Endothelial cell of umbilical vein (primary cell): ENCODE measurements around the gene MIA3. TPM values are rescaled to one million over a fixed set of nuclear protein-coding genes. Genes with fewer than 3 reads are reported as not detected.

Experiments used
- BruUV-seq: library from RNA; stranded (reverse); fragments of 400-500 nt; replicated peaks from 2 replicates; lab custom pipeline; 2021; lab: Mats Ljungman, UMichigan
- CTCF ChIA-PET: fragments of 300-600, 350-600 bp; sonication (Branson Sonifier 250); formaldehyde crosslinking; loops from one replicate; lab custom pipeline; 2021; ENCODE audit warnings: antibody characterized with exemption, inconsistent platforms; lab: Charles Lee
- POLR2A ChIA-PET: fragments of 300-600, 350-600 bp; sonication (Branson Sonifier 250); formaldehyde crosslinking; loops from one replicate; lab custom pipeline; 2021; ENCODE audit warnings: antibody characterized with exemption, inconsistent platforms; lab: Charles Lee
- DNase-seq: peaks from one replicate; pipeline ENCODE4 v3.0.0-alpha.2; 2011; ENCODE audit warnings: low read depth, low spot score
- FAIRE-seq: peaks from 2 replicates; lab custom pipeline; 2011; peaks lifted over from hg19 to GRCh38; lab: Jason Lieb, UNC
- H2AFZ ChIP-seq: 2 replicates; pipeline ENCODE4 v1.6.0; 2012; ENCODE audit warnings: low read depth, low read length, control low read depth, inconsistent platforms
- H3K27ac ChIP-seq: 2 replicates; pipeline ENCODE4 v1.5.1; 2011; ENCODE audit warnings: low read depth, mild to moderate bottlenecking, control low read depth, low read length, moderate library complexity; ENCODE audit not compliant: insufficient read depth
- H3K27me3 ChIP-seq, 2 experiments: 2 replicates each; pipeline versions ENCODE4 v1.6.0 to v1.6.1; 2011; ENCODE audit warnings: low read length in 2 of 2, mixed read lengths in 1 of 2; ENCODE audit not compliant: control insufficient read depth in 2 of 2, insufficient read depth in 2 of 2
- H3K36me3 ChIP-seq, 2 experiments: 2 replicates in 1 of 2; 3 replicates in 1 of 2; pipeline ENCODE4 v1.5.1; 2011; ENCODE audit warnings: low read length in 2 of 2, mild to moderate bottlenecking in 1 of 2, moderate library complexity in 1 of 2; ENCODE audit not compliant: control insufficient read depth in 2 of 2, insufficient read depth in 2 of 2; ENCODE audit errors: extremely low read depth in 1 of 2
- H3K4me1 ChIP-seq: 3 replicates; pipeline ENCODE4 v1.5.1; 2011; ENCODE audit warnings: mild to moderate bottlenecking, low read length; ENCODE audit not compliant: control insufficient read depth, insufficient read depth; ENCODE audit errors: extremely low read depth
- H3K4me2 ChIP-seq: 2 replicates; pipeline ENCODE4 v1.6.1; 2011; ENCODE audit warnings: low read length, control low read depth, mixed read lengths; ENCODE audit not compliant: insufficient read depth
- H3K4me3 ChIP-seq, 3 experiments: fragments of 200-600 bp in 1 of 3; sonication (generic), shearing (Covaris generic) in 1 of 3; replicated peaks in 1 of 3; 2 replicates each; pipeline ENCODE4 v1.5.1; 2011 to 2016; ENCODE audit warnings: control low read depth in 3 of 3, low read length in 3 of 3, mild to moderate bottlenecking in 2 of 3, inconsistent platforms in 1 of 3, low read depth in 1 of 3, moderate library complexity in 1 of 3; ENCODE audit not compliant: insufficient read depth in 1 of 3
- H3K79me2 ChIP-seq: 2 replicates; pipeline ENCODE4 v1.6.0; 2012; ENCODE audit warnings: low read length, inconsistent platforms; ENCODE audit not compliant: control insufficient read depth, insufficient read depth
- H3K9ac ChIP-seq: replicated peaks from 2 replicates; pipeline ENCODE3; 2011; ENCODE audit warnings: low read length, control low read depth; ENCODE audit not compliant: insufficient read depth; ENCODE audit errors: extremely low read depth
- H3K9me1 ChIP-seq: replicated peaks from 3 replicates; pipeline ENCODE4 v1.6.0; 2011; ENCODE audit warnings: mild to moderate bottlenecking, low read length; ENCODE audit not compliant: control insufficient read depth, insufficient read depth; ENCODE audit errors: extremely low read depth
- H3K9me3 ChIP-seq: replicated peaks from 2 replicates; pipeline ENCODE4 v1.5.1; 2012; ENCODE audit warnings: low read length, inconsistent platforms; ENCODE audit not compliant: control insufficient read depth, insufficient read depth
- H4K20me1 ChIP-seq: replicated peaks from 2 replicates; pipeline ENCODE3; 2011; ENCODE audit warnings: mild to moderate bottlenecking, low read length; ENCODE audit not compliant: control insufficient read depth, insufficient read depth; ENCODE audit errors: extremely low read depth
- FOS ChIP-seq: IDR thresholded peaks from 2 replicates; pipeline ENCODE4 v1.6.1; 2011; ENCODE audit warnings: mild to moderate bottlenecking, low read length, moderate library complexity, borderline replicate concordance; ENCODE audit not compliant: insufficient read depth
- GATA2 ChIP-seq: IDR thresholded peaks from 2 replicates; pipeline ENCODE4 v1.7.0; 2011; ENCODE audit warnings: low read depth, mild to moderate bottlenecking, moderate library complexity, mixed read lengths, low read length; ENCODE audit not compliant: insufficient read length, insufficient read depth
- MAX ChIP-seq: IDR thresholded peaks from 2 replicates; pipeline ENCODE4 v1.6.1; 2011; ENCODE audit not compliant: insufficient read depth, insufficient read length
- MYC ChIP-seq: IDR thresholded peaks from one replicate; pipeline ENCODE4 v1.6.1; 2011; ENCODE audit warnings: mild to moderate bottlenecking, low read depth, low read length
- POLR2A ChIP-seq: IDR thresholded peaks from 2 replicates; pipeline ENCODE4 v1.6.1; 2012; ENCODE audit warnings: low read depth, mild to moderate bottlenecking, control low read depth, low read length
- POLR2AphosphoS5 ChIP-seq: IDR thresholded peaks from 2 replicates; pipeline ENCODE4 v1.6.1; 2012; ENCODE audit warnings: low read depth, mild to moderate bottlenecking, control low read depth, low read length, moderate library complexity; ENCODE audit not compliant: insufficient read depth
- dilution Hi-C: fragments of 300-500 bp; cut with MboI; formaldehyde crosslinking; loops from one replicate; pipeline ENCODE4 v1.15.0; 2019; ENCODE audit warnings: low sequenced_read_pairs; ENCODE audit not compliant: extremely low pct_ligation_motif_present
- intact Hi-C: fragments of 100-400 bp; cut with micrococcal nuclease; formaldehyde crosslinking; loops from one replicate; pipeline ENCODE4 v1.10.0; 2022
- polyA plus RNA-seq, 4 experiments: library from polyadenylated mRNA; depleted of rRNA in 3 of 4; stranded (reverse) in 3 of 4; unstranded in 1 of 4; fragments of >200 nt; gene quantifications; 2 replicates each; pipeline versions ENCODE4 v1.2.1 to v1.2.3, GENCODE V29; 2011 to 2012; ENCODE audit warnings: missing spikeins in 1 of 4
- total RNA-seq: library from RNA; stranded (reverse); gene quantifications from 2 replicates; pipeline ENCODE4 v1.2.3, GENCODE V29; 2021
- TF ChIP-seq, protein P1 (sequence below), 2 donors: IDR thresholded peaks; 1 replicate in 1 of 2; 2 replicates in 1 of 2; pipeline ENCODE4 v1.5.1; 2011; ENCODE audit warnings: low read length in 2 of 2, mild to moderate bottlenecking in 2 of 2, moderate library complexity in 2 of 2, control low read depth in 1 of 2, inconsistent platforms in 1 of 2, low read depth in 1 of 2; ENCODE audit not compliant: insufficient read depth in 1 of 2; ENCODE audit errors: extremely low read depth in 1 of 2

Gene MIA3
- total and polyA plus RNA-seq, 2 donors (not counting 3 experiments of a cell fraction or from before 2014, with no cell fraction given): 63.7 to 108 TPM

GRCh38 chr1:222570837-222571236, 47.1 kb upstream of the MIA3 start:
- H3K9me3 ChIP-seq: no peaks in the 10 kb centered on the region
- intact Hi-C loops (no loop called here), dilution Hi-C loops (no loop called here)
- no peak overlapping the region for H3K4me2 ChIP-seq
- H3K27me3 ChIP-seq: no peaks in the 10 kb centered on the region
- H3K27ac ChIP-seq: no peak overlapping the region
- H4K20me1 ChIP-seq: no peaks in the 10 kb centered on the region
- TF ChIP-seq MYC (no peak), FOS (no peak), MAX (no peak), GATA2 (no peak), POLR2A (no peak), POLR2AphosphoS5 (no peak)
- TF ChIP-seq, protein P1, sequence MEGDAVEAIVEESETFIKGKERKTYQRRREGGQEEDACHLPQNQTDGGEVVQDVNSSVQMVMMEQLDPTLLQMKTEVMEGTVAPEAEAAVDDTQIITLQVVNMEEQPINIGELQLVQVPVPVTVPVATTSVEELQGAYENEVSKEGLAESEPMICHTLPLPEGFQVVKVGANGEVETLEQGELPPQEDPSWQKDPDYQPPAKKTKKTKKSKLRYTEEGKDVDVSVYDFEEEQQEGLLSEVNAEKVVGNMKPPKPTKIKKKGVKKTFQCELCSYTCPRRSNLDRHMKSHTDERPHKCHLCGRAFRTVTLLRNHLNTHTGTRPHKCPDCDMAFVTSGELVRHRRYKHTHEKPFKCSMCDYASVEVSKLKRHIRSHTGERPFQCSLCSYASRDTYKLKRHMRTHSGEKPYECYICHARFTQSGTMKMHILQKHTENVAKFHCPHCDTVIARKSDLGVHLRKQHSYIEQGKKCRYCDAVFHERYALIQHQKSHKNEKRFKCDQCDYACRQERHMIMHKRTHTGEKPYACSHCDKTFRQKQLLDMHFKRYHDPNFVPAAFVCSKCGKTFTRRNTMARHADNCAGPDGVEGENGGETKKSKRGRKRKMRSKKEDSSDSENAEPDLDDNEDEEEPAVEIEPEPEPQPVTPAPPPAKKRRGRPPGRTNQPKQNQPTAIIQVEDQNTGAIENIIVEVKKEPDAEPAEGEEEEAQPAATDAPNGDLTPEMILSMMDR (IDR thresholded peaks at IDR 0.05; ENCODE audit: extremely low read depth in 1 of 2, insufficient read depth in 1 of 2, low read depth in 1 of 2, low read length in 2 of 2): no peak
- no peak overlapping the region for H3K4me3 ChIP-seq
- H3K9me1 ChIP-seq: no peaks in the 10 kb centered on the region
- no peak for DNase-seq
- no TSS peak for BruUV-seq
- no peaks in the 10 kb centered on the region for H3K4me1 ChIP-seq
- no peak overlapping the region for H2AFZ ChIP-seq
- FAIRE-seq: no peak
- H3K36me3 ChIP-seq: no peaks in the 10 kb centered on the region
- ChIA-PET POLR2A (no interaction called here), CTCF (interaction anchor here (0.6 to 1.6 kb wide), 2 partner anchors 12 to 63 kb away, joined by 3 to 5 read pairs; no protein-coding TSS in a partner anchor)
- no peak overlapping the region for H3K9ac ChIP-seq
- H3K79me2 ChIP-seq: no peaks in the 10 kb centered on the region
